ENCODE results near the gene MYO1E.
A peak's percentile ranks its signal among the peaks of the same experiment; 100 is the strongest.

MYO1E gene

GRCh38 chr15:59258317-59258716 lies 114.4 kb downstream of the MYO1E start:
- DNase-seq, result no peak

- no peak for DNase-seq
These were observed 115.5 kb downstream of the MYO1E start for GRCh38 chr15:59257140-59257539.

GRCh38 chr15:59256482-59256881 lies 116.2 kb downstream of the MYO1E start:
- no peak for DNase-seq

- no peak for DNase-seq
These were observed 116.9 kb downstream of the MYO1E start for GRCh38 chr15:59255680-59256336.

GRCh38 chr15:59252137-59252536 lies 120.5 kb downstream of the MYO1E start:
- no peak for DNase-seq

- no peak for DNase-seq
These were observed 121.4 kb downstream of the MYO1E start for GRCh38 chr15:59251001-59251845.

- no peak for DNase-seq
These were observed 122.4 kb downstream of the MYO1E start for GRCh38 chr15:59250249-59250648.

GRCh38 chr15:59249816-59250215 lies 122.9 kb downstream of the MYO1E start:
- no peak for DNase-seq

GRCh38 chr15:59247364-59247763 lies 125.3 kb downstream of the MYO1E start:
- DNase-seq, result peak; percentile 73

- DNase-seq, result no peak
These were observed 127.1 kb downstream of the MYO1E start for GRCh38 chr15:59245559-59245958.

- DNase-seq, result no peak
These were observed 128.3 kb downstream of the MYO1E start for GRCh38 chr15:59244337-59244736.

- no peak for DNase-seq
These were observed 129.0 kb downstream of the MYO1E start for GRCh38 chr15:59243622-59244021.

GRCh38 chr15:59242649-59243048 lies 130.0 kb downstream of the MYO1E start:
- no peak for DNase-seq

GRCh38 chr15:59240036-59240435 lies 132.6 kb downstream of the MYO1E start:
- no peak for DNase-seq

- DNase-seq, result no peak
These were observed 134.7 kb downstream of the MYO1E start for GRCh38 chr15:59237924-59238331.

- no peak for DNase-seq
These were observed 135.4 kb downstream of the MYO1E start for GRCh38 chr15:59237119-59237855.

- DNase-seq, result no peak
These were observed 136.3 kb downstream of the MYO1E start for GRCh38 chr15:59236394-59236793.

GRCh38 chr15:59232476-59232875 lies 140.2 kb downstream of the MYO1E start:
- peak; percentile 93 for DNase-seq

GRCh38 chr15:59230531-59231055 lies 142.1 kb downstream of the MYO1E start:
- DNase-seq, result no peak

GRCh38 chr15:59229453-59229852 lies 143.2 kb downstream of the MYO1E start:
- no peak for DNase-seq

- no peak for DNase-seq
These were observed 143.7 kb downstream of the MYO1E start for GRCh38 chr15:59229015-59229414.

GRCh38 chr15:59227021-59227420 lies 145.7 kb downstream of the MYO1E start:
- no peak for DNase-seq

- DNase-seq, result no peak
These were observed 148.2 kb downstream of the MYO1E start for GRCh38 chr15:59224474-59224873.
